Right cardiac atrium (tissue), 5 donors: ENCODE results near the gene SLC4A5. TPM values are rescaled to one million over a fixed set of nuclear protein-coding genes. Genes with fewer than 3 reads are reported as not detected.

Experiments
- ATAC-seq, 2 donors: fragments of 200-7000 bp; cut with Tn5 transposase; one replicate each; pipeline versions ENCODE4 v1.8.0 to v1.9.1; 2020; ENCODE audit warnings: moderate library complexity in 2 of 2, mild to moderate bottlenecking in 1 of 2
- DNase-seq, 3 donors: peaks; one replicate each; pipeline ENCODE4 v3.0.0-alpha.2; 2020
- H3K27ac ChIP-seq: one replicate; pipeline ENCODE4 v1.5.1; 2013; ENCODE audit warnings: mild to moderate bottlenecking, low read length, control low read depth, moderate library complexity
- H3K27me3 ChIP-seq: one replicate; pipeline ENCODE4 v1.6.1; 2013; ENCODE audit not compliant: control insufficient read depth, insufficient read depth
- H3K4me1 ChIP-seq: one replicate; pipeline ENCODE4 v1.6.1; 2013; ENCODE audit warnings: low read length; ENCODE audit not compliant: control insufficient read depth, insufficient read depth
- H3K4me3 ChIP-seq: one replicate; pipeline ENCODE4 v1.5.1; 2013; ENCODE audit warnings: low read length, control low read depth
- H3K9me3 ChIP-seq: one replicate; pipeline ENCODE4 v1.6.1; 2013; ENCODE audit warnings: low read length; ENCODE audit not compliant: control insufficient read depth
- WGBS: extraction: QIAGEN DNeasy Blood & Tissue Kit; methylation state at CpG from one replicate; pipeline ENCODE4 v1.1.7; 2013; 5-methylcytosine and 5-hydroxymethylcytosine counted together
- intact Hi-C, 4 donors: fragments of 100-400 bp; cut with DNase I; formaldehyde crosslinking; loops; one replicate each; pipeline versions ENCODE4 v1.11.0 to v1.14.0; 2022 to 2023
- polyA plus RNA-seq: library from polyadenylated mRNA; stranded (reverse); fragments of 200-250 nt; gene quantifications from one replicate; pipeline ENCODE4 v1.2.3, GENCODE V29; 2013
- total RNA-seq, 4 donors: library from RNA; stranded (reverse); fragmentation: NEBNext Ultra II Directional; extraction: Animal tissue kit (Norgen Biotek cat#: 25700); gene quantifications; one replicate each; pipeline ENCODE4 v1.2.1, GENCODE V29; 2021
- donor health status: healthy with polysubstance abuse.
- donor health status: DM: no; HTN: yes; CAD: no.
- donor health status: DM: no; HTN: no; CAD: no.
- donor health status: DM: no; HTN: yes; CAD: no; lungs with severe emphysema.
- donor health status: DM: yes; HTN: yes; CAD: no.

Gene SLC4A5
- total and polyA plus RNA-seq, 5 donors, result 0.29 to 2.8 (median 1.1) TPM

DNA sequence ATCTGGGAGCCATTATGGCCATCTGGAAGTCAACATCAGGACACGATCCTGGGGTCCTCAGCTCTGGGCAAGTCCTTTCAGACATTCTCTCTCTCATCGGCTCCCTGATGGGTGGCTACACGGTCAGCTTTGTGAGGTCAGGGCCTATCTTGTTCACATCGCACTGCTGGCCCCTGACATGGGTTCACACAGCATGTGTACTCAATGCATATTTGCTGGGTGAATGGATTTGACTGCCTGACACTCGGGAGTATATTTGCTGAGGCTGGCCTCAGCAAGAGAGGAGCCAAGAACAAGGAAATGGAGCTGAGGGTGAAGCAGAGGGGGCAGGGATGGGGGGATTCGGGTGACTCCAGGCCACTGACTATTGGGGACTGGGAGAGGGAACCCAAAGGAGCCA is 50.5 kb downstream of the SLC4A5 start:
- Histone ChIP-seq H3K4me3 (no peak overlapping the region), H3K27me3 (no peaks in the 10 kb centered on the region), H3K4me1 (peaks cover 1% of the 10 kb centered on the region), H3K9me3 (no peaks in the 10 kb centered on the region), H3K27ac (no peak overlapping the region)
- WGBS, result 84% methylated on average over 6 of the region's 6 CpGs
- intact Hi-C loops, result no loop called here
- DNase-seq (no peak), ATAC-seq (no peak)

DNA sequence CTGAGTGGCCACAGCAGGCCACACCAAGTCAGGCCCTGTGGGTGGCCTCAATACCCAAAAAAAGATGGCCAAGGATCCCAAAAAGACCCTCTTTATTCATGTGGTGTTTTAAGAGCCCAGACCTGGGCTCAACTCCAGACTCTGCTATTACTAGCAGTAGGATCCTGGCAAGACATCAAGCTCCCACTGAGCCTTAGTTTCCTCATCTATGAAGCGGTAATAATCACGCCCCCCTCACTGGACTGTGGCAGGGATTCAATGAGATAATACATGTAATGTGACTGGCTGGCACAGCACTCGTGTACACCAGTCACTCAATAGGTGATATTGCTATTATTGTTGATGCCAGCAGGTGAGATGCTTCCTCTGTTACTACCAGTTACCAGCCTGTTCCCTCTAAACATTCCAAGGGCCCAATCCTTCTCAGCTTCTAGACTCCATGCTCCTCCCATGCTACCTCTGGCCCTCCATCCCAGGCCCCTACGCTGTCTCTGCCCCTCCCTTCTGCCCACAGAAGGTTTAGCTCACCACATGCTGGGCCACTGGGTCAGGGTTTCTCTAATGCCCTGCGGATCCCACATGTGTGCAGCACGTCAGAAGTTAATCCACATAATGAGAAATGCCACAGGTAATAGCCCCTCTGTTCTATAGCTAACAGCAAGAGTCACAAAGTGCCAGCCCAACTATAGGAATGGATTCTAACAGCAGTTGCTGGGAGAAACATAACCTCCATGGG is 51.2 kb downstream of the SLC4A5 start:
- Histone ChIP-seq H3K27me3 (no peaks in the 10 kb centered on the region), H3K27ac (no peak overlapping the region), H3K9me3 (no peaks in the 10 kb centered on the region), H3K4me1 (peaks cover 1% of the 10 kb centered on the region), H3K4me3 (no peak overlapping the region)
- intact Hi-C loops, result no loop called here
- DNase-seq (no peak), ATAC-seq (peak in 1 of 2 donors; percentile 17)
- WGBS, result 80% methylated on average over 6 of the region's 6 CpGs

DNA sequence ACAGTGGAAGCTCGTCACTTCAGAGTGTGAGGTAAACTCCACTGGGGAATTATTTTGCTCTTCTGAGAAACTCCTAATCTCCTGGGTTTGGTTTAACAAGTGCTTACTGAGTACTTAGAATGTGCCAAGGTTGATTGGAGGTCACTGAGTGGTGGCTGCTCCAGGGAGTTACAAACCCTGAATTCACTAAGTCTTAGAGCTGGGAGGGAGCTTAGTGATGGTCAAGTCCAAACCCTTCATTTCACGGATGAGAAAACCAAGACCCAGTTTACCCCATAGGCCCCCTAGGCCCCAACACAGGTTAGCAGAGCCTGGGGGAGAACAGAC is 52.0 kb downstream of the SLC4A5 start:
- no peak overlapping the region for H3K4me3 ChIP-seq
- H3K27me3 ChIP-seq, result no peaks in the 10 kb centered on the region
- H3K27ac ChIP-seq, result no peak overlapping the region
- DNase-seq (no peak), ATAC-seq (peak in 1 of 2 donors; percentile 20)
- WGBS, result 65% methylated on average over 2 of the region's 2 CpGs
- H3K9me3 ChIP-seq, result no peaks in the 10 kb centered on the region
- H3K4me1 ChIP-seq, result peaks cover 1% of the 10 kb centered on the region
- intact Hi-C loops, result no loop called here

DNA sequence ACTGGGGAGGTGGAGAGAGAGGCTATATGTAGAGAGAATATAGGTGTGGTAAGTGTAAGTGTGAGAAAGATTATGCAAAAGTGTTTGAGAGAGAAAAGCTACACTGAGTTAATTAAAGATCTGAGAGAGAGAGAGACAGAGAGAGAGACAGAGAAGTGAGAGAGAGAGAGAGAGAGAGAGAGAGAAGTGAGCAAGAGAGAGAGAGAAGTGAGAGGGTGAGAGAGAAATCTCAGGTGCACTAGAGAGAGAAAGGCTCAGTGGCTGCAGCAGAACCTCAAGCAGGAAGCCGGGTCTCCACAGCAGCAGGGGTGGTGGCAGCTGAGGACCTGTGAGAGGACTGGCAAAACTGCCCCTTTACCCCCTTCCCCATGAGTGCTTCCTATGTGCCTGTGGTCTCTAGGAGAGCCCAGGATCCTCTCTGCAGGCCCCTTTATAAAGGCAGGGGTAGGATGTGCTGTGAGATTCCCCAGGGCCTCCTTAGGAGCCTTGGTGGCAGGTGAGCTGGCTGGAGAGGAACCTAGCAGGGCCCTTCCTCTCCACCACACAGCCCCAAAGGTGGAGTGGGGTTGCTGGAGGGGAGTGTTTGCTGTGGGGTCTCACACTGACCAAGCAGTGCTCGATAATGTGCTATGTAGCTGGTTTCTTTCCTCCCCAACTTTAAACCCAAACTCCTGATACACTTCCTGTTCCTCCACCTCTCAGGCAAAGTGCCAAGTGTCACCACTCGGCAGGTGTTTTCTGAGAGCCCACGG is 52.6 kb downstream of the SLC4A5 start:
- intact Hi-C loops, result no loop called here
- H3K27ac ChIP-seq, result no peak overlapping the region
- 36% methylated on average over 4 of the region's 4 CpGs for WGBS
- ATAC-seq (peak; percentile 8 to 15), DNase-seq (no peak)
- H3K27me3 ChIP-seq, result no peaks in the 10 kb centered on the region
- H3K4me3 ChIP-seq, result no peak overlapping the region
- H3K4me1 ChIP-seq, result peaks cover 1% of the 10 kb centered on the region
- no peaks in the 10 kb centered on the region for H3K9me3 ChIP-seq

DNA sequence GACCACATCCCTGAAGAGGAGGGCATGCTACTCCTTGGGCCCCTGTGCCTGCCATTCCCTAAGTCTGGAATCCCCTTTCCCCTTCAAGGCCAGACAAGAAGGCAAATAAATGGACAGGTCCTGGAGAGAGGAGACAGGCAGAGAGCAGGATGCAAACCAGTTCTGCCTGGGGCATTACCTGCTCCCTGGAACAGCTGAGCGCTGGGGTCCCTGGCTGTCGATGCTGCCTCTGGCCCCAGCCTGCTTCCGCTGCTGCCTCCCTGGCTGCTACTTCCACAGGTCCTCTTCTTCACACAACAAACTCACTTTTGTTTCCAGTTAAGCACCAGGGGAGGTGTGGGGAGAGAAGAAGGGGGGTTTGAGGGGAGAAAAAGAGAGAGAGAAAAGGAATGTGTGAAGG is 53.1 kb downstream of the SLC4A5 start:
- intact Hi-C loops, result no loop called here
- 76% methylated on average over 3 of the region's 3 CpGs for WGBS
- H3K9me3 ChIP-seq, result no peaks in the 10 kb centered on the region
- ATAC-seq, result no peak
- DNase-seq, result no peak
- H3K27ac ChIP-seq, result no peak overlapping the region
- H3K4me1 ChIP-seq, result peaks cover 1% of the 10 kb centered on the region
- no peak overlapping the region for H3K4me3 ChIP-seq
- no peaks in the 10 kb centered on the region for H3K27me3 ChIP-seq

DNA sequence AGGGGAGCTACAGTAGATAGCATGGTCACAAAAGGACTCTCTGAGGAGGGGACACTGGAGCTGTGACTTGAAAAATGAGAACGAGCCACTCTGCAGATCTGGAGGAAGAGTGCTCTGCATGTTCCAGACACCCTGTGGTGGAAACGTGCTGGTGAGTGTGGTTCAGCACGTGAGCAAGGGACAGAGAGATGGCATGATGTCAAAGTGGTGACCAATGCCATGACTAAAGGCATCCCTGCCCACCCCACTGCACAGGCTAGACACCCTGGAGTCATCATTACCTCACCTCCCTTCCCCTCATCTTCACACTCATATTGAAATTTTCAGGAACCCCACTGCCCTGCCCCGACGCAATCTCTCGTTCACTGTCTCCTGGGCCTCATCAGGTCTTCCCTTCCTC is 56.5 kb downstream of the SLC4A5 start:
- 67% methylated on average over 6 of the region's 6 CpGs for WGBS
- no peak overlapping the region for H3K4me3 ChIP-seq
- ATAC-seq (no peak), DNase-seq (no peak)
- no peaks in the 10 kb centered on the region for H3K27me3 ChIP-seq
- intact Hi-C loops, result no loop called here
- H3K9me3 ChIP-seq, result no peaks in the 10 kb centered on the region
- H3K4me1 ChIP-seq, result peaks cover 1% of the 10 kb centered on the region
- H3K27ac ChIP-seq, result no peak overlapping the region

DNA sequence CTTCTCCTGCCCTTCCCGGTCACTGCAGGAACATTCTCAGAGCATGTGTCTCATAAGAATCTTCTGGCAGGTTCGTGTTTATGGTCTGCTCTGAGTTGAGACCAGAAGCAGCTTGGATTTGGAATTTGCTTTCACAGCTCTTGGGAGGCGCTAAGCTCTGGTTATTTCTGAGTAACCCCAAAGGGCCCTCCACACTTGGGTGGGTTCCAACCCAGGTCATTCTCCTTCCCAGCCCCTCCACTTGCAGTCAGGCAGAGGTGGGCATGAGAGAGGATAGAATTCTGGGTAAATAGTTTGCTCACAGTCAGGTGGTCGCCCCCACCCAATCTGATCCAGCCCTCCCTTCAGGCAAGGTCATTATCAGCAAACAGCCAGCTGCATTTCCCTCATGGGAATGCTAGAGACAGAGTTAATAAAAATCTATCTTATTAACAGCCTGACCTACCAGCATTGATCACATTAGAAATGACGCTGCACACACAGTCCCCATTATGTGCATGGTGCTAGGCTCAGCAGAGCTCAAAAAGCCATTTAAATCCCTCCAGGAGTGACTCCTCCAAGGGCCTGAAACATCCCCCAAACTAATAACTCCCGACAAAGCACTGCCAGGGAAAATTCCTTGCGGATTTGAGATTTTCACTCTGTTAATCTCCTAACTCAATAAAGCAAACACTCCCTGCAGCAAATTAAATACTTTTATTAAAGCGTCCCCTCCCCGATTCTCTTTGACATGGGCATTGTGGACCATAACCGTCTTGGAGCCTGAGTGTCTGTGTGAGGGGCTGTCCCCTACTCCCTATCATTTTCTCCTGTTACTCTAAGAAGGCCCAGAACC is 61.9 kb downstream of the SLC4A5 start:
- WGBS, result 70% methylated on average over 10 of the region's 10 CpGs
- ATAC-seq (no peak), DNase-seq (no peak)
- intact Hi-C loops, result no loop called here
- H3K4me1 ChIP-seq, result no peaks in the 10 kb centered on the region
- H3K27me3 ChIP-seq, result no peaks in the 10 kb centered on the region
- H3K9me3 ChIP-seq, result no peaks in the 10 kb centered on the region
- H3K27ac ChIP-seq, result no peak overlapping the region
- no peak overlapping the region for H3K4me3 ChIP-seq

DNA sequence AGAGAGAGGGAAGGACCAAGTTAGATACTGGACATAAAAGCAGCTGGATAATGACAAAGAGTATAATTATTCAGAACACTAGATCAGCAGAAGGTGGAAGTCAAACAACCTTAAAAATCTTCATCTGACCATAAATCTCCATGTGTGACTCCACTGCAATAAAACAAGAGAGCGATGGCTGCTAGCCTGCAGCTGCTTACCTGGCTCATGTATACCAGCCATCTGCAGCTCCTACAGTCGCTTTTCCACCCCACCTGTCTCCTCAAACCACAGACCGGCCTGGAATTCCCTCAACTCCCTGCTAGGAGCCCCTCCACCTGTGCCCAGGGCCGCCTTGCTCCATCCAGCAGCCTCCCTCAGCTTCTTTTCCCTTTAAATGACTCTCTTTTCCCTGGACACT is 64.5 kb downstream of the SLC4A5 start:
- 92% methylated on average over 4 of the region's 4 CpGs for WGBS
- intact Hi-C loops, result no loop called here

DNA sequence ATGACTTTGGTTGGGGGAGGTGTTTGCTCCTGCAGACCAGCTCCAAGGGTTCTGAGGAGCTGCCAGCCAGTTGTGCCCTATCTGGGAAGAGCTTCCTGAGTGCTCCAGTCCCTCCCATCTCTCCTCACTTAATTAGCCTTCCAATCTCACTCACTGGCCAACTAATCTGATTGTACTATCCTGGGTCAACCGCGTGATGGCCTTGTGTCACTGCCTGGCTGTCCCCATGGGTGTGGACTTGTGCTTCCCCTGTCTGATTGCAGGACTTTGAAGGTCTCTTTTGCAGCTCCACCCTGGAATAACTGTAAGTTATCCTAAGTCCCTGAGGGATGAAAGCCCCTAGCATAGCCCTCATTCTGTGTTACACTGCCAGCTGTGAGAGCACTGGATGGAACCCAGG is 65.0 kb downstream of the SLC4A5 start:
- 45% methylated on average over 2 of the region's 2 CpGs for WGBS
- DNase-seq (peak in 1 of 3 donors; percentile 51), ATAC-seq (peak; percentile 74 to 77)
- no peaks in the 10 kb centered on the region for H3K9me3 ChIP-seq
- no peaks in the 10 kb centered on the region for H3K27me3 ChIP-seq
- H3K4me3 ChIP-seq, result no peak overlapping the region
- H3K4me1 ChIP-seq, result no peaks in the 10 kb centered on the region
- H3K27ac ChIP-seq, result no peak overlapping the region
- intact Hi-C loops, result no loop called here

More for the DNA sequence above, 64.5 kb downstream of the SLC4A5 start:
- Histone ChIP-seq H3K9me3 (no peaks in the 10 kb centered on the region), H3K27ac (no peak overlapping the region), H3K4me3 (no peak overlapping the region), H3K4me1 (no peaks in the 10 kb centered on the region), H3K27me3 (no peaks in the 10 kb centered on the region)
- no peak for DNase-seq
- ATAC-seq, result no peak

DNA sequence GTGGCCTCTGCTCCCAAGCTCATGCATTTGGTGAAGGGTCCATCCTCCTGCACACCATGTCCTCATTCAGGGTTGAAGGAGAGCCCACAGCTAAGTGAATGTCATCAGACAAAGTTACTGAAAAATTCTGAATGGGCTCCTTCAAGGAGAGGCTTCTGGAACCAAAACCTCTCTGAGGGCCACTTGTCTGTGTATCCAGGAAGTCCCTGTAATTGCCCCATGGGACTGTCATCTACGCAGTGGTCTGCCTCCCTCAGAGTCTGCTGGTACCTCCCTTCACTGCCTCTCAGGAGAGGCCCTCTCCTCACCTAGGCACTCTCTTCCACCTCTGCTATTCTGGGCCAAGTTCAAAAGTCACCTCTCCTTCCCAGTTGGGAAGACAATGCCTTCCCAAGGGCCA is 68.0 kb downstream of the SLC4A5 start:
- Histone ChIP-seq H3K27ac (no peak overlapping the region), H3K9me3 (no peaks in the 10 kb centered on the region), H3K4me3 (no peak overlapping the region), H3K27me3 (no peaks in the 10 kb centered on the region), H3K4me1 (no peaks in the 10 kb centered on the region)
- intact Hi-C loops, result no loop called here
- DNase-seq (no peak), ATAC-seq (no peak)
- WGBS, result 95% methylated on average over 1 of the region's 1 CpG

DNA sequence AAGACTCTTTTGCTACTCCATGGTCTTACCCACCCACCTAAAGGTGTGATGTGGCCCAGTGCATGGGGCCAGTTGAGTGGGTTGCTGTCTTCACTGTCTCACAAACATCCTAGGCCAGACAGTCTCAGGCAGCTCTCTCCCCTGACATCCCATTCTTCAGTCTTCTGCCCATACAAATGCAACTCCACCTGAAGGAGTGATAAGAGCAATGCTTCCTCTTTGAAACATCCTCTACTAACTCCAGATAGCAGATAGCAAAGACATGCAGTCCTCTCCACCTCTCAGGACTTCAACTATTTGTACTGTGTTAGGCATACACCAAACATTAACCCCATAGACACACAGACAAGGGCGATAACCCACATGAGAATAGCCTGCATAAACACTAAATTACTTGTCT is 73.5 kb downstream of the SLC4A5 start:
- DNase-seq, result no peak
- Histone ChIP-seq H3K27me3 (no peaks in the 10 kb centered on the region), H3K4me3 (no peak overlapping the region), H3K27ac (no peak overlapping the region), H3K9me3 (no peaks in the 10 kb centered on the region), H3K4me1 (no peaks in the 10 kb centered on the region)
- 97% methylated on average over 1 of the region's 1 CpG for WGBS
- intact Hi-C loops, result no loop called here
- ATAC-seq, result no peak
